NCI-H69 (cell line): ENCODE results near the gene TTC33.
A peak's percentile ranks its signal among the peaks of the same experiment; 100 is the strongest.
"Not testable (repeated sequence)": the region's sequence is repeated elsewhere in the genome, so short reads cannot be mapped to it uniquely, and the experiment has no call there.

ENCODE experiments used
- DNase-seq: peaks from one replicate; lab custom pipeline; 2025; lab: John Stamatoyannopoulos, UW

The TTC33 gene

DNA sequence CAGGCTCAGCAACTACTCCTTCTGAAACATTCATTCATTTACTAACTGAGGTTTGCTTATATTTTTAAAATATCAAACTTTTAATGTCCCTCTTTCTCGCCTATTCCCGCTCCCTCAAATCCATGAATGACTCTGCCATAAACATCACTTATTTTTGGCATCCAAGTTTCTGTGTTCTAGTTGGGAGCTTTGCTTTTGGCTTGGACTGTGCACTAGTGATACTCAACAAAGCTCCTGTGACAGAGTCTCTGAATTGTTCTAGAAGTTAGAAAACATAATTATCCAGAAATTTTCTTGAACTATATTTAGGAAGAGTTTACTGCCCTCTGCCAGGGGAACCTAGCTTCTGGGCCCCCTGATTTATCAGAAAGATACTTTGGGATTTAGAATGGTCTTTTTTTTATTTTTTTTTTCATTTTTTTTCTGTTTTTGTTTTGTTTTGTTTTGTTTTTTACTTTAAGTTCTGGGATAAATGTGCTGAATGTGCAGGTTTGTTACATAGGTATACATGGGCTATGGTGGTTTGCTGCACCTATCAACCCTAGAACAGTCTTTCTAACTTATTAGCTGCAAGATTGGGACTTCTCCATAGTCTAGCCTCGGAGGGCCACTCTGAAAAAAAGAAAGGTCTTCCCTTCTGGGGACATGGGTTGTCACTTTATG is 140.7 kb downstream of the TTC33 start:
- no peak for DNase-seq

DNA sequence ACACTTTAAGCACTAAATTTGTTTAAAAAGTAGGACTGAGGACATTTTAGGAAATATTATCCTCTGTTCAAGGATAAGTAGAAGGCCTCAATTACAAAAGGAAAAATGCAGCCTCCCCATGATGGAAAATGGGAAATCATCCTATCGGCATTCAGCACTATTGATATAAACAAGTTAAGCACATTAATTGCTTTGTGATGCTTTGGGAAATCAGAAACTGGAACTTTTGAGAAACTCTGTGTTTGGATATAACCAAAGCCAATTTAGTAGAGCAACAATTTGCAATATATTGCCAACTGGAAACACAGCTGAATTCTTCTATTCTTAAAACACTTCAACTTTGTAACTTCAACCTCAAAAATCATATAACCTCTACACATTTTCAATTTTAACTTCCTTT is 141.3 kb downstream of the TTC33 start:
- DNase-seq = no peak

DNA sequence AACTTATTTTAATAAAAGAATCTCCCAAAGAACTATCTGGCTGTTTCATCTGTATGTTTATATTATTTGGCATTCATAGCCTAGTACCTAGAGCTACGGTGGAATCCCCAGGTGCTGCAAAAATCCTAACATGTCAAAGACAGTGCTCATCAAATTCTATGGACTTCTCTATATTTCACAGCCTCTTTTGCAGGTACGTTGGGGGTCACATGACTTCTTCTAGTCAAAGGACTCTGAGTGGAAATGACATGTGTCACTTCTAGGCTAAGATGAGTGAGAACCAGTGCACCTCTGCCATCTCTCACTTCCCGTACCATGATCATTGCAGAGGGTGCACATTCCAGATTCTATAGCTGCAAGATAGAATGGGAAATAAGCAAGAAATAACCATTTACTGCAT is 148.6 kb downstream of the TTC33 start:
- DNase-seq = no peak

DNA sequence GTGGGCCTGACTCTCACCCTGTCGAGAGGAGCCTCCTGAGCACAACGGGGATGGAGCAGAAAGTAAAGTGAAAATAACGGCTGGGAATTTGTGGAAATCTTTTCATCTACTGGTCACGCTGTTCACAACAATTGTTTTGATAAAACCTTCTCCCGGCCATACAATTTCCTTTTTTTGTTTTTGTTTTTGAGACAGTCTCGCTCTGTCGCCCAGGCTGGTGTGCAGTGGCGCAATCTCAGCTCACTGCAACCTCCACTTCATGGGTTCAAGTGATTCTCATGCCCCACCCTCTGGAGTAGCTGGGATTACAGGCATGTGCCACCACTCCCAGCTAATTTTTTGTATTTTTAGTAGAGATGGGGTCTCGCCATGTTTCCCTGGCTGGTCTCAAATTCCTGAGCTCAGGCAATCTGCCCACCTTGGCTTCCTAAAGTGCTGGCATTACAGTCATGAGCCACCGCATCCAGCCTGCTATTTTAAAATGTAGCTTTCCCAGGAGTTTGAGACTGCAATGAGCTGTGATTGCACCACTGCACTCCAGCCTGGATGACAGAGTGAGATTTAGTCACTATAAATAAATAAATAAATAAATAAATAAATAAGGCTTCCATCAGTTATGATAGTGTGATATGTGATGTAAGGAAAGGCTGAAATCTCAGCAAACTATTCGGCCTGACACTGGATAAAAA is 149.5 kb downstream of the TTC33 start:
- DNase-seq = no peak

DNA sequence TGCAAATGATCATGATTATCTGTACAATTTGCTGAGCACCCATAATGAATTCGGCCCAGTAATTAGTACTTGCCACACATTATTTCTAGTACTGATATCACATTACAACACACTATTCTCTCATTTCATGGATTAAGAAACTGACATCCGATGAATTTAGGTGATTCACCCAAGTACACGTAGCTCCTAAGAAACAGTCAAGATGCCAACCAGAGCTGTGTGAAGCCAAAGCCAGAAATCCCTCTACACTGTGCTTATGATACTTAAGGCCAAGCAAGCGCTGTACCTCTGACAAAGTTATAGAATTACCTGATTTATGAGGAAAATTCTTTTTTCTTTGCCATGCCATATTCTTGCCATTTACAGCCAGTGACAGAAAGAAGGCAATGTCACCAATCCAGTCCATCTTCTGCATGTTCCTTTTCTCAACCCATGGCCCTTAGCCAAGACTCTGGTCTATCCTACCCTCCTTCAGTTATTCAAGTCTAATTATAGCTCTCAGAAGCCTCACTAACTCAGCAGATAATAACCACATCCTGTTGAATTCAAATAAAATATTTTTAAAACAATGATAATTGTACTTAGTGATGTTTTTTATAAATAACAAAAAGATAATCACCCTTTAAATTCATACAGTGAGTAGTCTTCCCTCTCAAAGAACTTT is 150.3 kb downstream of the TTC33 start:
- peak; percentile 39 for DNase-seq

DNA sequence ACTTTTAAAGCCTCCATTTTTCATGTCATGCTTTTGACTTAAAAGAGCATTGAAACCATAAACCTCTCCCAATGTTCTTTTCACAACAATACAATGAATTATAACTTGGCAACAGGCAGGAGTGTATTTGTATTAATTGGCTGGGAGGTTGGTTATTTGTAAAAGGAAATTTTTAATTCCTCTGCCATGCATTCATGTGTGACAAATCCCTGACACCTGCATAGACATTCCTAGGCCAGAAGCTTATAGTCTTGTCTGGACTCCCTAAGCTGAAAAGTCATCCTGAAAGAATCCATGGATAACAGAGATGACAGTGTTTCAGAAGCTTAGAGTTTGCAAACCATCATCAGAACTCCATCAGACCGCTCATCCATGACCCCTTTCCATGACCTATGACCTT is 152.4 kb downstream of the TTC33 start:
- peak; percentile 23 for DNase-seq

DNA sequence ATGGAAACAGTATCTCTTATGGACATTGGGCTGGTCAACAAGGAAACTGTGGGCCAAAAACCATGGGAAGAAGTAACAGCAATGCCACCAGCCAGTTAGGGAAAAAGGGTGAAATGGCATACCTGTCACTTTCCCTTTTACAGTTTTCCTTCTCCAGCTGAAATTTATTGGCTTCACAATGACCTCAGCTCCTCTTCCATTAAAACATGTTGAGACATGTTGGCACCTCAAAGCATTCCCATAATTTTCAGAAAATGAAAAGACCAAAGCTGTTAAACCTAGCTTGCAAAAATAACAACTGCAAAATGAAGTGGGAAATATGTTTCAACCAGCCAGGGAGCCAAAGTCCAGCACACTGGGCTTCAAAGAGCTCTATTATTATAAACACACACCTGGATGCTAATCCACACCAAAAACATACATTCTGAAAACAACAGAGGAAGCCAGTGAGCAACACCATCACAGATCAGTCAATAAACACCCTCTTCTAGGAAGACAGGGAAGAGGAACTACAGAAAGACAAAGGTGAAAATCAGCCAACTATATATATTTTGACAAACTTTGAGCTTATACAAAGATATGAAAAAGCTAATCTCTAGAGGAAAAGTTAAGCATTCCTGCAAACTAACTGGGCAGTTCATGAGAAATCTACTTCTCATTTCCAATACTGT is 154.4 kb downstream of the TTC33 start:
- peak; percentile 65 for DNase-seq

DNA sequence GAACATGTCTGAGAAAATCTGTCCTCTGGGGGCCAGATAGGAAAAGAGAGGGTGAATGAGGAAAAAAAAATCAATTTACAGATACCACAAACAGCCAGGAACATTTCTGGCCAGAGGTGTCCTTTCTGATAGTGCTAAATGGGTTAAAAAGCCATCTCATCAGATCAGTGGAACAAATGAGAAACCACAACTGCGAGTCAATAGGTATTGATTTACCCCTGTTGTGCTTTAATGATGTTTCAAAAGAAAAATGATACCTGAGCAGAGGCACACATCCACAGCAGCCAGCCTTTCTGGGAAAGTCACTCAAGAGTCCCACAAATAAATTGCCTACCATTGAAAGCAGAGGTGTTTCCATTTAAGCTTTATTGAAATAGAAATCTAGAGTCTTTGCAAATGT is 155.4 kb downstream of the TTC33 start:
- DNase-seq = peak; percentile 10

DNA sequence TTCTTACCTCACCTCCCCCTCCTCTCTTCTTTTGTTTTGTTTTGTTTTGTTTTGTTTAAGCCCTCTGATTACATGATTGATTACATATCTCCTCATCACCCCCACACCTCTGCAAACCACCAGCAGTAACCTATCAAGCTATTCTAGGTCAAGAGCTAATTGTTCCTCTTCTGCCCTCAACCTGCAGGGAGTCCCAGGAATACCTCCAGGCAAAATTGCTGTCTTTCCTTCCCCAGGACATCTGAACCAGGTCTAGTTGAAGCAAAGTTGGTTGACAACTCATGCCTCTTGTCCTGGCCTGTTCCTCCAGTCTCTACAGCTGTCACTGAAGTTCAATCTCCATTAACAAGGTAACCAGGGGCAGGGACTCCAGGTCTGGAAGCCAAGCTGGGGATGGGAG is 156.1 kb downstream of the TTC33 start:
- DNase-seq = peak; percentile 13

DNA sequence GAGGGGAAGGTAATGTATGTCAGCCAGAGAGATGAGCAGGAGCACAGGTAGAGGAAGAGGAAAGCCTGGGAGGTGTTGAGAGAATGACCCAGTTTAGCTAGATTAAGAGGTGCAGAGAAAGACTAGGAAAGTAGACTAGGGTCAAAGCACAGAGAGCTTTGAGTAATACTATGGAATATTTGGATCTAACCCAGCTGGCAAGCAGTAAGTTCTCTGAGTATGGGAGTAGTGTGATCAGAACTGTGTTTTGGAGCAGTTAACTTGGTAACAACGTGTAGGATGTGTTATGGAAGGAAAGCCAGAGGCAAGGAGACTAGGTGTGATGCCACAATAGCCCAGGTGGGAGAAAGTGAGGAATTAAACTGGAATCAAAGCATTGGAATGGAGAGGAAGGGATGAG is 160.9 kb downstream of the TTC33 start:
- DNase-seq = no peak

DNA sequence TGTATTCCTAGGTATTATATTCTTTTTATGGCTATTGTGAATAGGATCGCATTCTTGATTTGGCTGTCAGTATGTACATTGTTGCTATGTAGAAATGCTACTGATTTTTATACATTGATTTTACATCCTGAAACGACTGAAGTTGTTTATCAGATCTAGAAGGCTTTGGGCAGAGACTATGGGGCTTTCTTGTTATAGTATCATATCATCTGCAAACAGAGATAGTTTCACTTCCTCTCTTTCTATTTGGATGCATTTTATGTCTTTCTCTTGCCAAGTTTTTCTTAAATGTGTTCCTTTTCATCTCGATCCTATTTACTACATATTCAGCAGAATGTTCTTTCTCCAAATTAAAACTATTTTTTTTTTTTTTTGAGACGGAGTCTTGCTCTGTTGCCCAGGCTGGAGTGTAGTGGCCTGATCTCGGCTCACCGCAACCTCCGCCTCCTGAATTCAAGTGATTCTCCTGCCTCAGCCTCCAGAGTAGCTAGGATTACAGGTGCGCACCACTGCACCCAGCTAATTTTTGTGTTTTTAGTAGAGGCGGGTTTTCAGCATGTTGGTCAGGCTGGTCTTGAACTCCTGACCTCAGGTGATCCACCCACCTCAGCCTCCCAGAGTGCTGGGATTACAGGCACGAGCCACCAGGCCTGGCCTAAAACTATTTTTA is 163.9 kb downstream of the TTC33 start:
- DNase-seq = not testable (repeated sequence)

DNA sequence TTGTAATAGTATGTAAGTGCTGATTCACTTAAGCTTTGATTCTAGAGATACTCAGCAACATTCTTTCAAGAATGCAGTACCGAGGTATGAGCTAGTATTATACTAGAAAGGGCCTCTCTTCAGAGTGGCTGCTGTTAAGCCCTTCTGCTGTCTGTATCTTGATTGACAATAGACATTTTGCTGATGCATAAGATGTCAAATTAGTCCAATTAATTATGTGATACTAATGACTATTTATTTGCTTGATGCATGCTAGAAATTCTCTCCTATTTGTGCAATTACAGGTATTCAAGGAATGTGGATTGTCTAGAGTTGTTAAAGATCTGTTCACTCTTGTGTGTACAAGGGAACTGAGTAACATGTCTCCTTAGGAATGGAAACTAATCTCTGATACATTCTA is 168.4 kb downstream of the TTC33 start:
- DNase-seq = no peak

DNA sequence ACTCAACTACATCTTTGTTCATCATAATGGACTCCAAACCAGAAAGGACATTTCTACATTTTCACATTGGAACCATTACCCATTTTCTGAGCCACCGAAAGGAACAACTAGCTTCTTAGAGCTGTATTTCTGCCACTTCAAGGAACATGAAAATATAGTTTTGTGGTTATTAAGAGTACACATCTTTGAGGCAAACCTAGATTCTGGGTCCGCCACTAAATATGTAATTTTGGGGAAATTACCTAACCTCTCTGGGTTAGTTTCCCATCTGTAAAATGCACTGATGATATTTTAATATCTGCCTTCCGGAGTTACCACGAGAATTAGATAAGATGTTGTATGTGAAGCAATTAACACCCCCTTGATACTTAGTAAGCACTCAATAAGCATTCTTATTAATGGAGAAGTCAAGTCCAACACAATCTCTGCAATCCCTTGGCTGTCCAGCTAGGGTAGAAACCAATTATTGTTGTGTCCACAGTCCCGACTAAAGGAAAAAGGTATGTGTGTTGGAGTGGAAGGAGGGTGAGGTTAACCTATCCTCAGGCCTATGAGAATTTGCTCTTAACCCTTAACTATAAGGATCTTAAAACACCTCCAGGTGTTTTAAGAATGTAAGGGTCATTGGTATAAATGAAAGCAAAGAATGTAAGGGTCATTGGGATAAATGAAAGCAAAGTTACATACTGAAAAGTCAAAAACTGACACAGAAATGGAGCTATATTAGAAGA is 170.1 kb downstream of the TTC33 start:
- no peak for DNase-seq

DNA sequence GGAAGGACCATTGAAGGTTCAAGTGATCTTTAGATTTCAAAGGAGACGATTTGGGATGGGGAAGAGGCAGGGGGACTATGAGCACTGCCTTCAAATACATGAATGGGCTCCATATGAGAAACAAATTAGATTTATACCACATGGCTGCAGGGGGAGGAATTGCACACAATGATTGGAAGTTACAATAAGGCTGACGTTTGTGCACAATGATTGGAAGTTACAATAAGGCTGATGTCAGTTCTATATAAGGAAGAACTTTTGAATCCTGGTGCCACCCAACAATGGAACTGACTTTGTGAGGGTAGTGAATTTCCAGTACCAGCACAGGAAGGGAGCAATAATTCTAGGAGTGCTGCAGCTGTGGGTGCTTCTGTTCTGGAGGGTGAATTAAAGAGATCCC is 171.7 kb downstream of the TTC33 start:
- DNase-seq = no peak

DNA sequence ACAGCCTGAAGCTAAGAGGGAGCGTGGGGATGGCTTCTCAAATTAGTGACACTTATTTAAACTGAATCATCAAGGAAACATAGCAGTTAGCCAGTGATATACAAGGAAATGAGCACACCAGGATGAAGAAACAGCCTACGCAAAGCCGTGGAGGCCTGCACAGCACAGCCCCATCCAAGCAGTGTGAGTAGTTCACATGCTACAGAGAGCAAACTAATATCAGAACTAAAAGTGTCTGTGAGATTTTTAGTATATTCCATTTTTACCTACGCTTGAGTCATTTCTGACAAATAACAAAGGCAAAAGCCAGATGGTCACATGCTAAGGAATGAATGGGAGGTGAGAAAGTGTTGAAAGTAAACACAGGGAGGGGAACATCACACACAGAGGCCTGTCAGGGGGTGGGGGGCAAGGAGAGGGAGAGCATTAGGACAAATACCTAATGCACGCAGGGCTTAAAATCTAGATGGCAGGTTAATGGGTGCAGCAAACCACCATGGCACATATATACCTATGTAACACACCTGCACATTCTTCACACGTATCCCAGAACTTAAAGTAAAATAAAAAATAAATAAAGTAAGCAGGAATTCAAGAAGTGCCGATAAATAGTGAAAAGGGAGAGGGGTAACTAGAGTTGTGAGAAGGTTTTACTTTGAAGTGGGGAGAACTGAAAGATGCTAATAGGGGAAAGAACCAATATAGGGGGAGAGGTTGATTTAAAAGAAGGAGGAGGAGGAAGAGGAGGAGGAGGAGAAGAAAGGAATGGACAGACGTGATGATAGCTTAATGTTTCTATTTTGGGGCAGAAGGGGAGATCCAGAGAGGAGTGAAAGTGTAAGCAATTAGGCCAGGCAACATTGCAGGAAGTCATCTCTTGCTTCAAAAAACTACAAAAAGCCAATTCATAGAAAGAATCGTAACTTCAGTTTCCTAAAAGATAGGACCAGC is 177.0 kb downstream of the TTC33 start:
- peak; percentile 17 for DNase-seq

DNA sequence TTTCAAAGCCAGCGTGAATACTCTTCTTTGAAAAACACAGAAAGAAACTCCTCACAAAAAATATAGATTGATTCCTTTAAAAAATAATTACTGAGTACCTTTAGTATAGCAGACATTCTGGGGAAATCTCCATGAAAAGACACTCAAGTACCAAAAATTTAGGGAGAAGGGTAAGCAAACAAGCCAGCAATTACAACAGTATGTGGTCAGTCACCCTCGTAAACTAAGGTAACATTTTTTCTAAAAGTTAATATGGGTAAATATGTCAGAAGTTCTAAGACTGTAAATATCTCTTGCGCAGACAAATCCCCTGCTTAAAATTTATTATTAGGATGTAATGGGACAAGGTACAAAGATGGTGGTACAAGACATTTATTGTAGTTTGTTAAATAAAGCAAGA is 178.0 kb downstream of the TTC33 start:
- no peak for DNase-seq

DNA sequence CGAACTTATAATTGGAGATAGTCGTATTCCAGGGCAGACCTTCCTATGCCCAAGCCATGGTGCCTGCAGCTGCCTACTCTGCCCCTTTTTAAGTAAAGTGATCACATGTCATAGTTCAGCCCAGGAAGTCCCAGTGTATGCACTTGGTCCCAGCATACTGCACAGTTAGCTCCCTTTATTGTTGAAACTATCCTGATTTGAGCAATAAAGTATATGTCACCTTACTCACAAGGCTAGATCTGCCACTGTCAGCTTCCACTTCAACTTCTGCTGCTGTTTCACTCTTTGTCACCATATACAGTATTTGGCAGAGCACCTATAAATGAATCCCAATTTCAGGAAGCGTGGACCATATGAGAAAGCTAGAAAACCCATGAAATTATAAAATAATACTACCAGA is 179.8 kb downstream of the TTC33 start:
- DNase-seq = no peak

DNA sequence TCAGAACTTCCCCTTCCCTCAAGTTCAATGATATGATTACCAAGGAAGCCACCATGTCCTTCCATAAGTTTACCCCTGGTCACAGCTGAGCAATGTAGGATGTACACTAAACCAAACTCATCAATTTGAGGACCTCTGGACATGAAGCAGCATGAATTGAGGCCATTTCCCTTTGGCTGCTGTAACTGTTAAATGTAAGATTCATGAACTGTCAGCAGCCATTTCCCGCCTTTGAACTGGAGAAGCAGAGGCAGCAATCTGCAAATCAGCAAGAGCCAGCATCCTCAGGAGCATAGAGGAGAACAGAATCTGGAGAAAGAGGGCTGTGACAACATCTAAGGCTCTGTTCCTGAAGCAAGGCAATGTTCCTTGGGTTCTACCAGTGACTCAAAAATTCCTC is 180.3 kb downstream of the TTC33 start:
- DNase-seq = no peak

DNA sequence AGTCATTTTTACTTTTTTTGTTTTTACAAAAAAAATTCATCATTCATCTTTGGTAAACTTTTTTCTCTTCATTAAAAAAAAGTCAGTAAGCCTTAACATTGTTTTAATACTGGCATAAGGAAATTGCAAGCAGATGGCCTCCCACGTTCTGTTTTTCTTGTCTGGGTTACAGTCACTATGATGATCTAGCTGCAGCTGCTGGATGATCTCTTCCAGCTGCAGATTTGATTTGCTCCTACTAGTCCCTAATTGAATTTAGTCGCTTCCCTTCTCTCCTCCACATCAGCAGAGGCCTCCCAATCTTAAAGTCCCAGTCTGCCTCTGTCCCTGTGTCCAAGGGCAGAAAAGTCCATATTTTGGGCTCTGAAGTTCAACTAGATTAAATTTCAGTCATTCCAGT is 182.8 kb downstream of the TTC33 start:
- no peak for DNase-seq

DNA sequence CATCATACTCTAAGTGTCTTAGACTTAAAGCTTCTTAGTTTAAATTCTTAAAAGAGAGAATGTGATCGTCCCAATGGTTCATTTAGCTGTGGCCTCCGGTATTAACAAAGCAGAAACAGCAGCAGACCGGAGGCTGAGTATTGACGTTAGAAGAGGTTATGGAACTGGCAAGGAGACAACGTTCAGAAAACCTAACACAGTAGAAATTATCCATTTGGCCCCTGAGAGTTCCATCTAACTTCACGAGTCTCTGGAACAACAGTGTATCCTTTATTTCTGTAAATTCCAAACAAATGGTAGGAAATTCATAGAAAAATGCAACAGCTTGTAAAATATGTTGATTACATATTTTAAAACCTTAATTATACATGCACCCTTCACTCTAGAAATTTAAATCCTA is 183.4 kb downstream of the TTC33 start:
- no peak for DNase-seq

DNA sequence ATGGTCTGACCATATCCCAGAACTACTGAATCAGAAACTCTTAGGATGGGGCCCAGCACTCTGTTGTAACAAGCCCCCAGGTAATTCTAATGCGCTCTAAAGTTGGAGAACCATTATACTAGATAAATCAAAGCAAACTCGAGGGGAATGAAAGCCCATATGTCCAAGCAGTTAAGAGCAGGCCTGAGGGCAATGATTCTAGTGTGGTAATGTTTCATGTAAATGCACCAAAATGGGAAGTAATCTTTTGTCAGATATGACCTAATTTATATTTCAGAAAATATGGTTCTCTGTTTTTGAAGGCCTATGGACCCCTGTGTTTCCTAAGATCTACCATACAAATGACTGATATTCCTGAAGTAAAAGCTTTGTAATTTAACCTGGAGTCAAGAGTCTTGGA is 184.0 kb downstream of the TTC33 start:
- DNase-seq = no peak
